GM10266 (cell line): ENCODE data around the gene APOC1.

Experiments used
- DNase-seq: peaks from one replicate; pipeline ENCODE4 v3.0.0; 2012; ENCODE audit errors: extremely low spot score
- TF ChIP-seq, protein P1 (sequence below): IDR thresholded peaks from 2 replicates; pipeline ENCODE4 v1.5.1; 2012; ENCODE audit warnings: mild to moderate bottlenecking, low read depth; ENCODE audit not compliant: control insufficient read depth, insufficient read depth; ENCODE audit errors: missing control alignments

Gene APOC1

GRCh38 chr19:44927746-44928145 lies 13.3 kb downstream of the APOC1 start:
- no peak for DNase-seq
- TF ChIP-seq, protein P1, sequence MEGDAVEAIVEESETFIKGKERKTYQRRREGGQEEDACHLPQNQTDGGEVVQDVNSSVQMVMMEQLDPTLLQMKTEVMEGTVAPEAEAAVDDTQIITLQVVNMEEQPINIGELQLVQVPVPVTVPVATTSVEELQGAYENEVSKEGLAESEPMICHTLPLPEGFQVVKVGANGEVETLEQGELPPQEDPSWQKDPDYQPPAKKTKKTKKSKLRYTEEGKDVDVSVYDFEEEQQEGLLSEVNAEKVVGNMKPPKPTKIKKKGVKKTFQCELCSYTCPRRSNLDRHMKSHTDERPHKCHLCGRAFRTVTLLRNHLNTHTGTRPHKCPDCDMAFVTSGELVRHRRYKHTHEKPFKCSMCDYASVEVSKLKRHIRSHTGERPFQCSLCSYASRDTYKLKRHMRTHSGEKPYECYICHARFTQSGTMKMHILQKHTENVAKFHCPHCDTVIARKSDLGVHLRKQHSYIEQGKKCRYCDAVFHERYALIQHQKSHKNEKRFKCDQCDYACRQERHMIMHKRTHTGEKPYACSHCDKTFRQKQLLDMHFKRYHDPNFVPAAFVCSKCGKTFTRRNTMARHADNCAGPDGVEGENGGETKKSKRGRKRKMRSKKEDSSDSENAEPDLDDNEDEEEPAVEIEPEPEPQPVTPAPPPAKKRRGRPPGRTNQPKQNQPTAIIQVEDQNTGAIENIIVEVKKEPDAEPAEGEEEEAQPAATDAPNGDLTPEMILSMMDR, result no peak

GRCh38 chr19:44930088-44930487 lies 15.7 kb downstream of the APOC1 start:
- TF ChIP-seq, protein P1, result no peak
- no peak for DNase-seq

DNA sequence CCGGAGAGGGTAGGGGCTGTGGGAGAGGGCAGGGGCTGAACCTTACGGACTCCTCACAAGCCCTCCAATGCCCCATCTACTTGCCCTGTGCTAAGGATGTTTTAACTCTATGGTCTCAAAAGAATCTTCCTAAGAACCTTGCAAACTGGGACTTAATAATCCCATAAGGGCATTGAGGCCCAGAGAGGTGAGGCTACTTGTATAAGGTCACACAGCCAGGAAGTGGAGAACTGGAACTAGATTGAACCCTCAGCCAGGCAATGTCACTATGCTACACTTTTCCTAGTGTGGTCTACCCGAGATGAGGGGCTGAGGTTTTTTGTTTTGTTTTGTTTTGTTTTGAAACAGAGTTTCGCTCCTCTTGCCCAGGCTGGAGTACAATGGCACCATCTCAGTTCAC lies 17.1 kb downstream of the APOC1 start:
- TF ChIP-seq, protein P1, result no peak
- no peak for DNase-seq

GRCh38 chr19:44939668-44940067 lies 25.3 kb downstream of the APOC1 start:
- TF ChIP-seq, protein P1, result no peak
- no peak for DNase-seq

- TF ChIP-seq, protein P1, result no peak
- no peak for DNase-seq
Observed at GRCh38 chr19:44942067-44942571, 27.7 kb downstream of the APOC1 start, which contains the start of gene APOC4. APOC4 (plus strand) TSS chr19:44942237; CDS start chr19:44942278, 41 bp downstream.

DNA sequence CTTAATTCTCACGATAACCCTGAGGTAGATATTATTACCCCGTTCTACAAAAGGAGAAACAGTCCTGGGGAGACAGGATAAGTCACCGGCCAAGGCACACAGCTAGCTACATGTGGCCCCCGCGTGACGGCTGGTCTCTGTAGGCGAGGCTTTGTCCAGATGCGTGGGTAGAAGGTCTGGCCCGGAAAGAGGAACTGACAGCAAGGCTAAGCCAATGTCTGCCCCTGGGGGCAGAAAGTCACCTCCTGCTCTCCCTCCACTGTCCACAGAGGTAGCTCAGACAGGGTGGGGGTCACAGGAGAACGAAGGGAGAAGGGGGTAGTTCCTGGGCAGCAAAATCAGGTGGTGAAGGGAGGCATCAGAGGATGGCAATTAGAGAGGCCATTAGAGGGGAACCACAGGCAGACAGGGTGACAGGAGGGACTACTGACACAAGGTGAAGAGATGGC lies 29.4 kb downstream of the APOC1 start:
- TF ChIP-seq, protein P1, result peak; percentile 13
- DNase-seq, result peak; percentile 78

- TF ChIP-seq, protein P1, result no peak
Observed at GRCh38 chr19:44947041-44947581, 32.7 kb downstream of the APOC1 start.

More at GRCh38 chr19:44947041-44947581, 32.7 kb downstream of the APOC1 start:
- DNase-seq, result no peak
